ENCODE measurements around the gene OSER1.

GRCh38 chr20:44219791-44220190 is 9.2 kb upstream of the OSER1 start:
- TF ChIP-seq EP300 (IDR thresholded peaks at IDR 0.05): no peak
- TF ChIP-seq, protein P1, sequence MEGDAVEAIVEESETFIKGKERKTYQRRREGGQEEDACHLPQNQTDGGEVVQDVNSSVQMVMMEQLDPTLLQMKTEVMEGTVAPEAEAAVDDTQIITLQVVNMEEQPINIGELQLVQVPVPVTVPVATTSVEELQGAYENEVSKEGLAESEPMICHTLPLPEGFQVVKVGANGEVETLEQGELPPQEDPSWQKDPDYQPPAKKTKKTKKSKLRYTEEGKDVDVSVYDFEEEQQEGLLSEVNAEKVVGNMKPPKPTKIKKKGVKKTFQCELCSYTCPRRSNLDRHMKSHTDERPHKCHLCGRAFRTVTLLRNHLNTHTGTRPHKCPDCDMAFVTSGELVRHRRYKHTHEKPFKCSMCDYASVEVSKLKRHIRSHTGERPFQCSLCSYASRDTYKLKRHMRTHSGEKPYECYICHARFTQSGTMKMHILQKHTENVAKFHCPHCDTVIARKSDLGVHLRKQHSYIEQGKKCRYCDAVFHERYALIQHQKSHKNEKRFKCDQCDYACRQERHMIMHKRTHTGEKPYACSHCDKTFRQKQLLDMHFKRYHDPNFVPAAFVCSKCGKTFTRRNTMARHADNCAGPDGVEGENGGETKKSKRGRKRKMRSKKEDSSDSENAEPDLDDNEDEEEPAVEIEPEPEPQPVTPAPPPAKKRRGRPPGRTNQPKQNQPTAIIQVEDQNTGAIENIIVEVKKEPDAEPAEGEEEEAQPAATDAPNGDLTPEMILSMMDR (IDR thresholded peaks at IDR 0.05): no peak

All from esophagus muscularis mucosa (tissue), 3 donors.